Right atrium auricular region (tissue), 2 donors: ENCODE measurements around the gene SLC5A3. TPM values are rescaled to one million over a fixed set of nuclear protein-coding genes. Genes with fewer than 3 reads are reported as not detected.
A peak's percentile ranks its signal among the peaks of the same experiment; 100 is the strongest.

Experiments
- DNase-seq: peaks from one replicate; pipeline ENCODE4 v3.0.0-alpha.2; 2019; ENCODE audit warnings: low spot score
- H3K27ac ChIP-seq, 2 donors: fragments of 200-600 bp; sonication (generic); 1 replicate in 1 of 2; 2 replicates in 1 of 2; pipeline ENCODE4 v1.5.1; 2016 to 2019
- H3K27me3 ChIP-seq, 2 donors: fragments of 200-600 bp; sonication (generic); one replicate each; pipeline versions ENCODE4 v1.5.1 to v1.6.0; 2017 to 2019
- H3K36me3 ChIP-seq: fragments of 200-600 bp; sonication (generic); one replicate; pipeline ENCODE4 v1.5.1; 2016
- H3K4me1 ChIP-seq, 2 donors: fragments of 200-600 bp; sonication (generic); one replicate each; pipeline versions ENCODE4 v1.5.1 to v1.6.0; 2017 to 2019
- H3K4me3 ChIP-seq, 2 donors: fragments of 200-600 bp; sonication (generic); 1 replicate in 1 of 2; 2 replicates in 1 of 2; pipeline ENCODE4 v1.5.1; 2017 to 2019; ENCODE audit warnings: mild to moderate bottlenecking in 1 of 2, moderate library complexity in 1 of 2
- H3K9me3 ChIP-seq, 2 donors: fragments of 200-600 bp; sonication (generic); one replicate each; pipeline ENCODE4 v1.5.1; 2019
- CTCF ChIP-seq, 2 donors: fragments of 200-600 bp; sonication (generic); IDR thresholded peaks; one replicate each; pipeline ENCODE4 v1.5.1; 2019; ENCODE audit warnings: antibody characterized with exemption in 2 of 2
- total RNA-seq, 2 donors: library from RNA; depleted of rRNA; stranded (reverse); fragments of >200 nt; gene quantifications; one replicate each; pipeline ENCODE4 v1.1.0, GENCODE V29; 2016

Gene SLC5A3
- 1 to 10 TPM; 4.4 to 4.6 TPM for total RNA-seq

DNA sequence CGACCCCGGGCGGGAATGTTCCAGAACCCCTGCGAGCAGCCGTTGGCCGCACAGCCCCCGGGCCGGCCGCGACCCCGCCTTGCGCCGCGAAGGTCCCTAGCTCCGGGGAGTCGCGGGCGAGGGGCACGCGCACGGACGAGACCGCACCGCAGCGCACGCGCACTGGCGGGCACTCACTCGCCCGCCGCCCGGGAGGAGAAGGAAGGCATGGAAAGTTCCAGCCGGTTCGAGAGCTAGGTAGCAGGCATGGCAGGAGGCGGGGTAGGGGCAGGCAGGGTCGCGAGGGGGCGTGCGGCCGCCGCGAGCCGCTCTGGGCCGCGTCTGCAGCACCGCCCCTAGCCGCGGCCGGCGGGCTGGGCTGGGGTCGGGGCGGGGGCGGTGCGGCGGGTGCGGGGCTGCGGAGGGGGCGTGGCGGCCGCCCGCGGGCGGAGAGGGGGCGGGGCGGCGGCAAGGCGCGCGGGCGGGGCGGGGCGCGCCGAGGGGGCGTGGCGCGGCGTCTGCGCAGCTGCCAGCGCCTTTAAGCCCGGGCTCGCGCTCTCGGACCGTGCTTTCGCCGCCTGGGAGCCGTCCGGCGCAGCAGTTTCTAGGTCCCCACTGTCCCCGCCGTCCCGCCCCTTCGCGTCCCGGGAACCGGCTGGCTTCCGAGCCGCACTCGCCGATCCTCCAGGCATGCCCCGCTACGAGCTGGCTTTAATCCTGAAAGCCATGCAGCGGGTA is at the start of gene SLC5A3, which contains the start of gene MRPS6:
Gene SLC5A3, plus strand, starts transcription at position 547 of the 717 bp plus-strand sequence. CDS start 21,621 bp downstream, outside the sequence.
Gene MRPS6, plus strand, starts transcription at position 547 of the 717 bp plus-strand sequence. Its CDS starts 123 bp downstream, at position 670.
- Histone ChIP-seq H3K9me3 (no peaks in the 10 kb centered on the region), H3K27me3 (no peaks in the 10 kb centered on the region), H3K4me1 (peaks cover 0 to 40% of the 10 kb centered on the region in 2 donors), H3K36me3 (no peaks in the 10 kb centered on the region), H3K4me3 (peak within 1 kb of the TSS; percentile 75 to 83), H3K27ac (peak within 1 kb of the TSS; percentile 87 to 89)
- DNase-seq: no peak
- no peak for TF ChIP-seq CTCF (IDR thresholded peaks at IDR 0.05)

- no peaks in the 10 kb centered on the region for H3K27me3 ChIP-seq
- H3K36me3 ChIP-seq: no peaks in the 10 kb centered on the region
- no peak overlapping the region for H3K4me3 ChIP-seq
- H3K4me1 ChIP-seq: peaks cover 0 to 15% of the 10 kb centered on the region in 2 donors
- no peaks in the 10 kb centered on the region for H3K9me3 ChIP-seq
- H3K27ac ChIP-seq: no peak overlapping the region
- TF ChIP-seq CTCF (IDR thresholded peaks at IDR 0.05): no peak
- DNase-seq: no peak
These were observed 49.5 kb upstream of the SLC5A3 start for GRCh38 chr21:34023691-34024373.

DNA sequence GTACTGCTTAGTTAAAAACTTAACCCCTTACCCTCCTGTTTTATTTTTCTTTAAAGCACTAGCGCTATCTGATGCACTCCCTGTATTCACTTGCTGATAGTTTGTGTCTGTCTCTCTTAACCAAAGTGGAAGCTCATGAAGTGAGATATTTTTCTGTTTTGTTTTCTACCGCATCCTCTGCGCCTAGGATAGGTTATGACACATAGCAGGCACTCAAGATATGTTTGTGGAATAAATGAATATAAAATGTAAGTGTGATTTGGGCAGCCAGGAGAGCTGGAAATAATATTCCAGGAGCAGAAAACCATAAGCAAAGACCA is 49.0 kb upstream of the SLC5A3 start:
- no peak overlapping the region for H3K27ac ChIP-seq
- no peaks in the 10 kb centered on the region for H3K9me3 ChIP-seq
- DNase-seq: no peak
- TF ChIP-seq CTCF (IDR thresholded peaks at IDR 0.05): no peak
- no peaks in the 10 kb centered on the region for H3K36me3 ChIP-seq
- peaks cover 0 to 15% of the 10 kb centered on the region in 2 donors for H3K4me1 ChIP-seq
- H3K4me3 ChIP-seq: no peak overlapping the region
- H3K27me3 ChIP-seq: no peaks in the 10 kb centered on the region

DNA sequence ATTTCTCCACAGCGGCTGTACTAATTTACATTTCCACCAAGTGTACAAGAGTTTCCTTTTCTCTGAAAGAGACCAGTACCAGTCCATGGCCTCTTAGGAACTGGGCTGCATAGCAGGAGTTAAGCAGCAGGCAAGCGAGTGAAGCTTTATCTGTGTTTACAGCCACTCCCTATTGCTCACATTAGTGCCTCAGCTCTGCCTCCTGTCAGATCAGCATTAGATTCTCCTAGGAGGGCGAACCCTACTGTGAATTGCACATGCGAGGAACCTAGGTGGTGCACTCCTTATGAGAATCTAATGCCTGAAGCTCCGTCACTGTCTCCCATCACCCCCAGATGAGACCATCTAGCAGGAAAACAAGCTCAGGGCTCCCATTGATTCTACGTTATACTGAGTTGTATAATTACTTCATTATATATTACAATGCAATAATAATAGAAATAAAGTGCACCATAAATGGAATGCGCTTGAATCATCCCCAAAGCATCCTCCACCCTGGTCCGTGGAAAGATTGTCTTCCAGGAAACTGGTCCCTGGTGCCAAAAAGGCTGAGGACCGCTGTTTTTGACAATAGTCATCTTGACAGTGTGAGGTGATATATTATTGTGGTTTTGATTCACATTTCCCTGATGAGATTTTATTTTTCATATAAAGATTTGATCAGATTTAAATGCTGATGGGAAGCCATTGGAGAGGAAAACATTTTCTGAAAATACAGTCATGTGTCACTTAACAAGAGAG is 45.5 kb upstream of the SLC5A3 start:
- no peak overlapping the region for H3K4me3 ChIP-seq
- no peak overlapping the region for H3K27ac ChIP-seq
- no peak for DNase-seq
- no peaks in the 10 kb centered on the region for H3K36me3 ChIP-seq
- no peaks in the 10 kb centered on the region for H3K9me3 ChIP-seq
- H3K4me1 ChIP-seq: peaks cover 0 to 11% of the 10 kb centered on the region in 2 donors
- H3K27me3 ChIP-seq: no peaks in the 10 kb centered on the region
- no peak for TF ChIP-seq CTCF (IDR thresholded peaks at IDR 0.05)

- Histone ChIP-seq H3K27ac (no peak overlapping the region), H3K9me3 (no peaks in the 10 kb centered on the region), H3K4me3 (peak overlapping the region in 1 of 2 donors; percentile 16), H3K36me3 (no peaks in the 10 kb centered on the region), H3K27me3 (no peaks in the 10 kb centered on the region), H3K4me1 (no peaks in the 10 kb centered on the region)
- no peak for TF ChIP-seq CTCF (IDR thresholded peaks at IDR 0.05)
- peak; percentile 66 for DNase-seq
These were observed 43.4 kb upstream of the SLC5A3 start for GRCh38 chr21:34029743-34030528.
